GM12878 (cell line): Measurements from ENCODE around the gene KLRF1. TPM values are rescaled to one million over a fixed set of nuclear protein-coding genes. Genes with fewer than 3 reads are reported as not detected.

Source experiments
- ATAC-seq: fragments of 200-7000 bp; cut with Tn5 transposase; 3 replicates; pipeline ENCODE4 v1.9.1; 2020; ENCODE audit warnings: mild to moderate bottlenecking, moderate library complexity
- BruUV-seq: library from RNA; stranded (reverse); fragments of 400-500 nt; replicated peaks from 2 replicates; lab custom pipeline; 2021; lab: Mats Ljungman, UMichigan
- CTCF ChIA-PET: fragments of 300-600 bp; sonication (Branson Sonifier 250); formaldehyde crosslinking; extraction: SDS; loops from one replicate; lab custom pipeline; 2021; ENCODE audit warnings: inconsistent platforms; lab: Yijun Ruan, JAX
- POLR2A ChIA-PET: fragments of 350-600 bp; formaldehyde crosslinking; extraction: SDS; loops from one replicate; lab custom pipeline; 2021; ENCODE audit warnings: inconsistent platforms; lab: Charles Lee
- RAD21 ChIA-PET: fragments of 300-600 bp; sonication (Branson Sonifier 250); formaldehyde crosslinking; loops from one replicate; lab custom pipeline; 2023; ENCODE audit warnings: antibody characterized with exemption; ENCODE audit not compliant: unreplicated experiment; lab: Charles Lee
- SMC1A ChIA-PET: fragments of 300-600 bp; sonication (Branson Sonifier 250); formaldehyde crosslinking; loops from one replicate; lab custom pipeline; 2023; ENCODE audit not compliant: unreplicated experiment, uncharacterized antibody; lab: Charles Lee
- DNase-seq: peaks from one replicate; pipeline ENCODE4 v3.0.0-alpha.2; 2011; ENCODE audit warnings: low read depth, low spot score
- FAIRE-seq: peaks from 3 replicates; lab custom pipeline; 2011; peaks lifted over from hg19 to GRCh38; lab: Jason Lieb, UNC
- H2AFZ ChIP-seq: 2 replicates; pipeline ENCODE4 v1.6.0; 2011; ENCODE audit warnings: low read depth, low read length, control low read depth; ENCODE audit not compliant: control insufficient read depth
- H3K27ac ChIP-seq: 2 replicates; pipeline ENCODE4 v1.5.1; 2011; ENCODE audit warnings: control low read depth; ENCODE audit not compliant: control insufficient read depth, insufficient read depth
- H3K27me3 ChIP-seq, 2 experiments: replicated peaks in 1 of 2; 2 replicates each; pipeline versions ENCODE4 v1.6.0 to v1.6.1; 2011; ENCODE audit warnings: low read length in 1 of 2; ENCODE audit not compliant: control insufficient read depth in 2 of 2, insufficient read depth in 2 of 2
- H3K36me3 ChIP-seq, 2 experiments: 2 replicates each; pipeline ENCODE4 v1.5.1; 2011; ENCODE audit warnings: low read length in 1 of 2; ENCODE audit not compliant: control insufficient read depth in 2 of 2, insufficient read depth in 2 of 2
- H3K4me1 ChIP-seq: 2 replicates; pipeline ENCODE4 v1.6.1; 2011; ENCODE audit warnings: mild to moderate bottlenecking, low read length, moderate library complexity, mixed read lengths; ENCODE audit not compliant: control insufficient read depth, insufficient read depth
- H3K4me2 ChIP-seq: 2 replicates; pipeline ENCODE4 v1.6.0; 2011; ENCODE audit warnings: control low read depth; ENCODE audit not compliant: control insufficient read depth, insufficient read depth
- H3K4me3 ChIP-seq: fragments of 200-600 bp; sonication (generic); 2 replicates; pipeline ENCODE4 v1.5.1; 2016
- H3K79me2 ChIP-seq: 2 replicates; pipeline ENCODE4 v1.6.0; 2011; ENCODE audit warnings: low read length; ENCODE audit not compliant: control insufficient read depth, insufficient read depth
- H3K9ac ChIP-seq: 2 replicates; pipeline ENCODE4 v1.8.0; 2011; ENCODE audit warnings: low read length, control low read depth, mixed read lengths; ENCODE audit not compliant: control insufficient read depth, insufficient read depth
- H3K9me3 ChIP-seq: replicated peaks from 3 replicates; pipeline ENCODE4 v1.5.1; 2011; ENCODE audit warnings: mild to moderate bottlenecking, low read length; ENCODE audit not compliant: control insufficient read depth, insufficient read depth
- H4K20me1 ChIP-seq: 2 replicates; pipeline ENCODE4 v1.6.0; 2011; ENCODE audit not compliant: control insufficient read depth, insufficient read depth
- ASH2L ChIP-seq: fragments of 300-600, 200-600 bp; sonication (generic); IDR thresholded peaks from 2 replicates; pipeline ENCODE4 v1.6.1; 2017; ENCODE audit warnings: low read depth, mild to moderate bottlenecking, borderline replicate concordance
- FOS ChIP-seq: IDR thresholded peaks from 3 replicates; pipeline ENCODE4 v1.6.1; 2011; ENCODE audit warnings: borderline replicate concordance; ENCODE audit not compliant: insufficient read length; ENCODE audit errors: extremely low read depth
- HDAC2 ChIP-seq: fragments of 200-600 bp; sonication (generic); IDR thresholded peaks from 2 replicates; pipeline ENCODE4 v1.6.1; 2017
- IRF5 ChIP-seq: fragments of 450-650 bp; IDR thresholded peaks from 2 replicates; pipeline ENCODE4 v1.6.1; 2017; ENCODE audit warnings: borderline replicate concordance
- POLR2A ChIP-seq: IDR thresholded peaks from 2 replicates; pipeline ENCODE4 v1.6.1; 2011; ENCODE audit warnings: low read depth, mild to moderate bottlenecking, low read length
- RCOR1 ChIP-seq: conservative IDR thresholded peaks from 2 replicates; pipeline ENCODE4 v1.6.1; 2012; ENCODE audit warnings: low read depth, low read length, improper control_type of control experiment
- WGBS: methylation state at CpG from one replicate; pipeline ENCODE4 v1.1.6; 2016; ENCODE audit warnings: low lambda C conversion rate; ENCODE audit not compliant: insufficient replicate concordance, insufficient coverage; ENCODE audit errors: missing lambda C conversion rate; 5-methylcytosine and 5-hydroxymethylcytosine counted together
- in situ Hi-C: fragments of 300-500 bp; cut with MboI; formaldehyde crosslinking; loops from 9 replicates; pipeline ENCODE4 v1.14.3; 2018; ENCODE audit warnings: mixed read lengths
- intact Hi-C: fragments of 100-400 bp; cut with micrococcal nuclease; formaldehyde crosslinking; loops from one replicate; pipeline ENCODE4 v1.14.2; 2022; ENCODE audit not compliant: unreplicated experiment
- polyA plus RNA-seq, 11 experiments: library from polyadenylated mRNA; depleted of rRNA in 4 of 11; unstranded in 6 of 11; stranded (reverse) in 5 of 11; fragments of >200 nt; fragmentation: Nextera tagmentation in 4 of 11; fragmentation: Illumina TruSeq in 1 of 11; extraction: Ambion mirVana in 4 of 11; extraction: Trizol in 1 of 11; gene quantifications; 1 replicate in 1 of 11; 2 replicates in 10 of 11; pipeline versions ENCODE4 v1.2.1 to v1.2.3, GENCODE V29; 2011 to 2016; ENCODE audit warnings: inconsistent platforms in 2 of 11, missing spikeins in 2 of 11, low read depth in 1 of 11
- total RNA-seq, 4 experiments: library from RNA; depleted of rRNA in 3 of 4; stranded (reverse); fragments of >200 nt in 3 of 4; fragmentation: Illumina TruSeq in 1 of 4; extraction: Trizol in 1 of 4; gene quantifications; 2 replicates each; pipeline versions ENCODE4 v1.2.1 to v1.2.3, GENCODE V29; 2013 to 2021
- TF ChIP-seq, protein P1 (sequence below): fragments of 450-650 bp; IDR thresholded peaks from 2 replicates; pipeline ENCODE4 v1.6.1; 2017; ENCODE audit warnings: mild to moderate bottlenecking, moderate library complexity
- TF ChIP-seq, protein P2 (sequence below): fragments of 150-350 bp; IDR thresholded peaks from 2 replicates; pipeline ENCODE4 v1.6.1; 2016; ENCODE audit warnings: low read depth, low read length
- TF ChIP-seq, protein P3 (sequence below): fragments of 450-650 bp; IDR thresholded peaks from 2 replicates; pipeline ENCODE4 v1.6.1; 2016; ENCODE audit warnings: mild to moderate bottlenecking, moderate library complexity, borderline replicate concordance

The KLRF1 gene
- total and polyA plus RNA-seq, 10 of the 15 experiments (the other 5 are each of a cell fraction or from before 2014, with no cell fraction given), result 0.13 to 2.0 (median 0.18) TPM; not detected in 6

DNA sequence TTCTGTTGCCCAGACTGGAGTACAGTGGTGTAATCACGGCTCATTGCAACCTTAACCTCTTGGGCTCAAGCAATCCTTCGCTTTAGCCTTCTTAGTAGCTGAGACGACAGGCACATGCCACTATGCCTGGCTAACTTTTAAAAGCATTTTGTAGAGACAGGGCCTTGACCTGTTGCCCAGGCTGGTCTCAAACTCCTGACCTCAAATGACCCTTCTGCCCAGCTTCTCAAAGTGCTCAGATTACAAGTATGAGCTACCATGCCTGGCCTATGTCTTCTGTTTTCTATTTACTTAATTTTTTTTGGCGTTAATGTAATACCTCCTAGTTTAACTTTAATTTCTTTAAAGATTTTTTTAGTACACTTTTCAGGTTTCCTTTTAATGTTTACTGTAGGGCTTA, 20.6 kb upstream of the KLRF1 start (continued):
- TF ChIP-seq, protein P1, sequence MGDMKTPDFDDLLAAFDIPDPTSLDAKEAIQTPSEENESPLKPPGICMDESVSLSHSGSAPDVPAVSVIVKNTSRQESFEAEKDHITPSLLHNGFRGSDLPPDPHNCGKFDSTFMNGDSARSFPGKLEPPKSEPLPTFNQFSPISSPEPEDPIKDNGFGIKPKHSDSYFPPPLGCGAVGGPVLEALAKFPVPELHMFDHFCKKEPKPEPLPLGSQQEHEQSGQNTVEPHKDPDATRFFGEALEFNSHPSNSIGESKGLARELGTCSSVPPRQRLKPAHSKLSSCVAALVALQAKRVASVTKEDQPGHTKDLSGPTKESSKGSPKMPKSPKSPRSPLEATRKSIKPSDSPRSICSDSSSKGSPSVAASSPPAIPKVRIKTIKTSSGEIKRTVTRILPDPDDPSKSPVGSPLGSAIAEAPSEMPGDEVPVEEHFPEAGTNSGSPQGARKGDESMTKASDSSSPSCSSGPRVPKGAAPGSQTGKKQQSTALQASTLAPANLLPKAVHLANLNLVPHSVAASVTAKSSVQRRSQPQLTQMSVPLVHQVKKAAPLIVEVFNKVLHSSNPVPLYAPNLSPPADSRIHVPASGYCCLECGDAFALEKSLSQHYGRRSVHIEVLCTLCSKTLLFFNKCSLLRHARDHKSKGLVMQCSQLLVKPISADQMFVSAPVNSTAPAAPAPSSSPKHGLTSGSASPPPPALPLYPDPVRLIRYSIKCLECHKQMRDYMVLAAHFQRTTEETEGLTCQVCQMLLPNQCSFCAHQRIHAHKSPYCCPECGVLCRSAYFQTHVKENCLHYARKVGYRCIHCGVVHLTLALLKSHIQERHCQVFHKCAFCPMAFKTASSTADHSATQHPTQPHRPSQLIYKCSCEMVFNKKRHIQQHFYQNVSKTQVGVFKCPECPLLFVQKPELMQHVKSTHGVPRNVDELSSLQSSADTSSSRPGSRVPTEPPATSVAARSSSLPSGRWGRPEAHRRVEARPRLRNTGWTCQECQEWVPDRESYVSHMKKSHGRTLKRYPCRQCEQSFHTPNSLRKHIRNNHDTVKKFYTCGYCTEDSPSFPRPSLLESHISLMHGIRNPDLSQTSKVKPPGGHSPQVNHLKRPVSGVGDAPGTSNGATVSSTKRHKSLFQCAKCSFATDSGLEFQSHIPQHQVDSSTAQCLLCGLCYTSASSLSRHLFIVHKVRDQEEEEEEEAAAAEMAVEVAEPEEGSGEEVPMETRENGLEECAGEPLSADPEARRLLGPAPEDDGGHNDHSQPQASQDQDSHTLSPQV, result no peak
- TF ChIP-seq RCOR1, result no peak

GRCh38 chr12:9808504-9808903, 18.8 kb upstream of the KLRF1 start:
- ChIA-PET CTCF (interaction anchor here (1.0 to 7.8 kb wide), 6 partner anchors 9 to 118 kb away, joined by 3 to 67 read pairs (median 10); no protein-coding TSS in a partner anchor), SMC1A (interaction anchor here (0.6 to 6.5 kb wide), 5 partner anchors 11 to 133 kb away, joined by 3 to 34 read pairs (median 4); no protein-coding TSS in a partner anchor), POLR2A (no interaction called here), RAD21 (interaction anchor here (0.7 to 3.4 kb wide), 3 partner anchors 10 to 58 kb away, joined by 3 to 15 read pairs (median 6); no protein-coding TSS in a partner anchor)
- Histone ChIP-seq H3K79me2 (no peaks in the 10 kb centered on the region), H3K9me3 (no peaks in the 10 kb centered on the region), H3K4me1 (no peaks in the 10 kb centered on the region), H3K36me3 (no peaks in the 10 kb centered on the region), H2AFZ (no peak overlapping the region), H3K4me2 (no peak overlapping the region), H3K27ac (no peak overlapping the region), H3K4me3 (no peak overlapping the region), H3K9ac (no peak overlapping the region), H3K27me3 (no peaks in the 10 kb centered on the region; a peak in 1 of 4 replicates), H4K20me1 (no peaks in the 10 kb centered on the region)
- no peak for FAIRE-seq
- DNase-seq, result no peak
- intact Hi-C loops (no loop called here), in situ Hi-C loops (no loop called here)
- BruUV-seq, result no TSS peak
- ATAC-seq, result no peak
- WGBS, result 13% methylated on average over 3 of the region's 3 CpGs
- TF ChIP-seq, protein P2, sequence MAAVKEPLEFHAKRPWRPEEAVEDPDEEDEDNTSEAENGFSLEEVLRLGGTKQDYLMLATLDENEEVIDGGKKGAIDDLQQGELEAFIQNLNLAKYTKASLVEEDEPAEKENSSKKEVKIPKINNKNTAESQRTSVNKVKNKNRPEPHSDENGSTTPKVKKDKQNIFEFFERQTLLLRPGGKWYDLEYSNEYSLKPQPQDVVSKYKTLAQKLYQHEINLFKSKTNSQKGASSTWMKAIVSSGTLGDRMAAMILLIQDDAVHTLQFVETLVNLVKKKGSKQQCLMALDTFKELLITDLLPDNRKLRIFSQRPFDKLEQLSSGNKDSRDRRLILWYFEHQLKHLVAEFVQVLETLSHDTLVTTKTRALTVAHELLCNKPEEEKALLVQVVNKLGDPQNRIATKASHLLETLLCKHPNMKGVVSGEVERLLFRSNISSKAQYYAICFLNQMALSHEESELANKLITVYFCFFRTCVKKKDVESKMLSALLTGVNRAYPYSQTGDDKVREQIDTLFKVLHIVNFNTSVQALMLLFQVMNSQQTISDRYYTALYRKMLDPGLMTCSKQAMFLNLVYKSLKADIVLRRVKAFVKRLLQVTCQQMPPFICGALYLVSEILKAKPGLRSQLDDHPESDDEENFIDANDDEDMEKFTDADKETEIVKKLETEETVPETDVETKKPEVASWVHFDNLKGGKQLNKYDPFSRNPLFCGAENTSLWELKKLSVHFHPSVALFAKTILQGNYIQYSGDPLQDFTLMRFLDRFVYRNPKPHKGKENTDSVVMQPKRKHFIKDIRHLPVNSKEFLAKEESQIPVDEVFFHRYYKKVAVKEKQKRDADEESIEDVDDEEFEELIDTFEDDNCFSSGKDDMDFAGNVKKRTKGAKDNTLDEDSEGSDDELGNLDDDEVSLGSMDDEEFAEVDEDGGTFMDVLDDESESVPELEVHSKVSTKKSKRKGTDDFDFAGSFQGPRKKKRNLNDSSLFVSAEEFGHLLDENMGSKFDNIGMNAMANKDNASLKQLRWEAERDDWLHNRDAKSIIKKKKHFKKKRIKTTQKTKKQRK, result no peak
- TF ChIP-seq HDAC2 (no peak), POLR2A (no peak), FOS (no peak), IRF5 (no peak), ASH2L (no peak)
- TF ChIP-seq, protein P3, sequence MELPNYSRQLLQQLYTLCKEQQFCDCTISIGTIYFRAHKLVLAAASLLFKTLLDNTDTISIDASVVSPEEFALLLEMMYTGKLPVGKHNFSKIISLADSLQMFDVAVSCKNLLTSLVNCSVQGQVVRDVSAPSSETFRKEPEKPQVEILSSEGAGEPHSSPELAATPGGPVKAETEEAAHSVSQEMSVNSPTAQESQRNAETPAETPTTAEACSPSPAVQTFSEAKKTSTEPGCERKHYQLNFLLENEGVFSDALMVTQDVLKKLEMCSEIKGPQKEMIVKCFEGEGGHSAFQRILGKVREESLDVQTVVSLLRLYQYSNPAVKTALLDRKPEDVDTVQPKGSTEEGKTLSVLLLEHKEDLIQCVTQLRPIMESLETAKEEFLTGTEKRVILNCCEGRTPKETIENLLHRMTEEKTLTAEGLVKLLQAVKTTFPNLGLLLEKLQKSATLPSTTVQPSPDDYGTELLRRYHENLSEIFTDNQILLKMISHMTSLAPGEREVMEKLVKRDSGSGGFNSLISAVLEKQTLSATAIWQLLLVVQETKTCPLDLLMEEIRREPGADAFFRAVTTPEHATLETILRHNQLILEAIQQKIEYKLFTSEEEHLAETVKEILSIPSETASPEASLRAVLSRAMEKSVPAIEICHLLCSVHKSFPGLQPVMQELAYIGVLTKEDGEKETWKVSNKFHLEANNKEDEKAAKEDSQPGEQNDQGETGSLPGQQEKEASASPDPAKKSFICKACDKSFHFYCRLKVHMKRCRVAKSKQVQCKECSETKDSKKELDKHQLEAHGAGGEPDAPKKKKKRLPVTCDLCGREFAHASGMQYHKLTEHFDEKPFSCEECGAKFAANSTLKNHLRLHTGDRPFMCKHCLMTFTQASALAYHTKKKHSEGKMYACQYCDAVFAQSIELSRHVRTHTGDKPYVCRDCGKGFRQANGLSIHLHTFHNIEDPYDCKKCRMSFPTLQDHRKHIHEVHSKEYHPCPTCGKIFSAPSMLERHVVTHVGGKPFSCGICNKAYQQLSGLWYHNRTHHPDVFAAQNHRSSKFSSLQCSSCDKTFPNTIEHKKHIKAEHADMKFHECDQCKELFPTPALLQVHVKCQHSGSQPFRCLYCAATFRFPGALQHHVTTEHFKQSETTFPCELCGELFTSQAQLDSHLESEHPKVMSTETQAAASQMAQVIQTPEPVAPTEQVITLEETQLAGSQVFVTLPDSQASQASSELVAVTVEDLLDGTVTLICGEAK, result no peak
